Measurements from ENCODE around the gene OTULINL. TPM values are rescaled to one million over a fixed set of nuclear protein-coding genes. Genes with fewer than 3 reads are reported as not detected.

The OTULINL gene
- polyA plus RNA-seq, 1 of the 3 experiments (the other 2 are of a cell fraction) = 0.26 TPM

- WGBS (ENCODE audit: low lambda C conversion rate) = 27% methylated on average over 1 of the region's 1 CpG
- Histone ChIP-seq H3K27me3 (ENCODE audit: insufficient read depth) (no peaks in the 10 kb centered on the region), H3K4me2 (no peak overlapping the region), H3K4me1 (ENCODE audit: control insufficient read depth in 1 of 2, insufficient read depth in 2 of 2, low read depth in 1 of 2, low read length in 1 of 2) (peaks cover 0 to 8% of the 10 kb centered on the region in 2 experiments; a peak in 1 of 4 replicates), H4K20me1 (ENCODE audit: insufficient read depth) (no peaks in the 10 kb centered on the region), H3K27ac (ENCODE audit: low read depth in 2 of 2, low read length in 1 of 2) (no peak overlapping the region), H3K9ac (no peak overlapping the region), H3K4me3 (ENCODE audit: low read depth in 2 of 2, low read length in 1 of 2) (no peak overlapping the region), H3K9me3 (no peaks in the 10 kb centered on the region), H3K36me3 (replicated peaks in 1 of 2; ENCODE audit: control insufficient read depth in 1 of 2, insufficient read depth in 2 of 2, low read length in 1 of 2) (no peaks in the 10 kb centered on the region), H3F3A (replicated peaks; ENCODE audit: insufficient read depth) (no peaks in the 10 kb centered on the region), H3K79me2 (ENCODE audit: insufficient read depth) (no peaks in the 10 kb centered on the region), H2AFZ (ENCODE audit: low read depth) (no peak overlapping the region), H3K9me2 (no peaks in the 10 kb centered on the region)
- ChIA-PET CTCF (no interaction called here), POLR2A (no interaction called here)
- DNase-seq = no peak
- TF ChIP-seq SMC3 (IDR thresholded peaks at IDR 0.05; ENCODE audit: low read depth, low read length) (no peak), TCF12 (IDR thresholded peaks at IDR 0.05) (no peak), ELF1 (IDR thresholded peaks at IDR 0.05) (no peak), IRF3 (IDR thresholded peaks at IDR 0.05; ENCODE audit: low read depth, low read length) (no peak), MXI1 (IDR thresholded peaks at IDR 0.05; ENCODE audit: low read depth, low read length) (no peak), GABPA (IDR thresholded peaks at IDR 0.05; ENCODE audit: low read depth) (no peak), RAD21 (IDR thresholded peaks at IDR 0.05; ENCODE audit: low read length) (no peak), FOXJ3 (CRISPR knock-in tag; IDR thresholded peaks at IDR 0.05) (no peak), NRF1 (IDR thresholded peaks at IDR 0.05; ENCODE audit: low read depth, low read length) (no peak), USF1 (IDR thresholded peaks at IDR 0.05; ENCODE audit: borderline replicate concordance, low read depth) (no peak), TAF1 (IDR thresholded peaks at IDR 0.05; ENCODE audit: borderline replicate concordance, low read depth, low read length) (no peak), RXRA (IDR thresholded peaks at IDR 0.05; ENCODE audit: borderline replicate concordance, low read depth) (no peak)
These were observed 21.5 kb downstream of the OTULINL start for GRCh38 chr5:14603141-14603540.

- Histone ChIP-seq H4K20me1 (ENCODE audit: insufficient read depth) (no peaks in the 10 kb centered on the region), H3K4me3 (ENCODE audit: low read depth in 2 of 2, low read length in 1 of 2) (no peak overlapping the region), H3K9ac (no peak overlapping the region), H3K4me2 (no peak overlapping the region), H3F3A (replicated peaks; ENCODE audit: insufficient read depth) (no peaks in the 10 kb centered on the region), H3K27ac (ENCODE audit: low read depth in 2 of 2, low read length in 1 of 2) (no peak overlapping the region), H3K79me2 (ENCODE audit: insufficient read depth) (no peaks in the 10 kb centered on the region), H3K9me3 (no peaks in the 10 kb centered on the region), H3K36me3 (replicated peaks in 1 of 2; ENCODE audit: control insufficient read depth in 1 of 2, insufficient read depth in 2 of 2, low read length in 1 of 2) (no peaks in the 10 kb centered on the region), H3K27me3 (ENCODE audit: insufficient read depth) (no peaks in the 10 kb centered on the region), H3K9me2 (no peaks in the 10 kb centered on the region), H3K4me1 (ENCODE audit: control insufficient read depth in 1 of 2, insufficient read depth in 2 of 2, low read depth in 1 of 2, low read length in 1 of 2) (no peaks in the 10 kb centered on the region; a peak in 1 of 4 replicates), H2AFZ (ENCODE audit: low read depth) (no peak overlapping the region)
- DNase-seq = no peak
- POLR2A ChIA-PET = no interaction called here
- 46% methylated on average over 8 of the region's 8 CpGs for WGBS (ENCODE audit: low lambda C conversion rate)
- CTCF ChIA-PET = interaction anchor here (0.8 to 1.8 kb wide), 3 partner anchors 24 to 242 kb away, joined by 3 to 8 read pairs (median 3); no protein-coding TSS in a partner anchor
- no peak for TF ChIP-seq EP300 (IDR thresholded peaks at IDR 0.05; ENCODE audit: borderline replicate concordance in 1 of 2, low read depth in 1 of 2, low read length in 1 of 2)
- TF ChIP-seq YY1 (IDR thresholded peaks at IDR 0.05; ENCODE audit: low read depth) = no peak
- TF ChIP-seq NRF1 (IDR thresholded peaks at IDR 0.05; ENCODE audit: low read depth, low read length) = no peak
- TF ChIP-seq FOXM1 (IDR thresholded peaks at IDR 0.05; ENCODE audit: low read depth) = no peak
- no peak for TF ChIP-seq ELF1 (IDR thresholded peaks at IDR 0.05)
- TF ChIP-seq SIN3A (IDR thresholded peaks at IDR 0.05; ENCODE audit: borderline replicate concordance, low read depth, low read length) = no peak
- TF ChIP-seq POLR2AphosphoS5 (IDR thresholded peaks at IDR 0.05; ENCODE audit: low read depth, low read length) = no peak
- TF ChIP-seq TEAD4 (IDR thresholded peaks at IDR 0.05; ENCODE audit: borderline replicate concordance, insufficient read depth) = no peak
- no peak for TF ChIP-seq RFX5 (IDR thresholded peaks at IDR 0.05; ENCODE audit: low read length)
- no peak for TF ChIP-seq USF2 (IDR thresholded peaks at IDR 0.05; ENCODE audit: borderline replicate concordance, low read depth, low read length)
- no peak for TF ChIP-seq RAD21 (IDR thresholded peaks at IDR 0.05; ENCODE audit: low read length)
- TF ChIP-seq USF1 (IDR thresholded peaks at IDR 0.05; ENCODE audit: borderline replicate concordance, low read depth) = no peak
- TF ChIP-seq NFIC (IDR thresholded peaks at IDR 0.05; ENCODE audit: borderline replicate concordance) = no peak
- TF ChIP-seq FOXJ3 (CRISPR knock-in tag; IDR thresholded peaks at IDR 0.05) = no peak
- no peak for TF ChIP-seq FOSL2 (IDR thresholded peaks at IDR 0.05; ENCODE audit: borderline replicate concordance, low read depth)
- TF ChIP-seq GATA2 (CRISPR knock-in tag; IDR thresholded peaks at IDR 0.05) = no peak
- no peak for TF ChIP-seq ZBTB33 (IDR thresholded peaks at IDR 0.05; ENCODE audit: borderline replicate concordance, low read depth)
These were observed 25.5 kb downstream of the OTULINL start for GRCh38 chr5:14607104-14607503.
